Thyroid gland (tissue), 4 donors: ENCODE measurements around the gene ST6GALNAC3.

Experiments used
- POLR2A ChIP-seq, 2 donors: fragments of 450-650 bp; IDR thresholded peaks; one replicate each; pipeline ENCODE4 v1.6.1; 2017; ENCODE audit warnings: antibody characterized with exemption in 2 of 2, mild to moderate bottlenecking in 2 of 2, moderate library complexity in 1 of 2
- TF ChIP-seq, protein P1 (sequence below), 6 experiments: fragments of 200-600 bp in 3 of 6; fragments of 450-650 bp in 3 of 6; sonication (generic) in 3 of 6; IDR thresholded peaks; one replicate each; pipeline ENCODE4 v1.5.1; 2016 to 2019; ENCODE audit warnings: antibody characterized with exemption in 6 of 6, mild to moderate bottlenecking in 2 of 6, inconsistent platforms in 1 of 6, moderate library complexity in 1 of 6

DNA sequence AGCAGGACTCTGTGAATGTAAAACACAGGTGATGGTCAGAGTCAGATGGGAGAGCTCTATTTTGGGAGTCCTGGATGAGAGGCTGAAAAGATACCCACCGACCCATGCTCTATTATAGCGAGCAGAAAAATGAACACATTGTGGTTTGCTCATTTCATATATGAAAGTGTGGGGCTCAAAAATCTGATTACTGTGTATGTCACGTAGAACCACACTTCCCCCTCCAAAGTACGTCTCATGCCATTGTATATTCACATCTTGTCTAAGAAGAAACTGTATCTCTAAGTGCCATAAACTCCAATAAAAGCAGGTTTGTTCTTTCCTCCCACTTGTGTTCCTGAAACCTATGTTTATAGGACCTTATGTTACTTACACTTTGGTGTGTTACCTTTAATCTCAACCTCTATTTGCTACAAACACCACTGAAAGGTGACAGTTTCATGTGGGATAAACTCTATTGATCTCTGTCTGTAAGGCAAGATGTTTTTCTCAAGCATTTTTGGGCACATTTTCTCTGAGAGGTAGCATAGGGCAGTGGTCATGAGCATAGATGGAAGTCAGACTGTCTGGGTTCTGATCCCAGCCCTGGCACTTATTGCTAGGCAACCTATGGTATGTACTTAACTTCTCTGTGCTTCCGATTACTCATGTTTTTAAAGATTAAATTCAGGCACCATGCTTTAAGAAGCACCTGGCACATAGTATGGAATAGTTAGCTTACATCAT lies 214.4 kb downstream of the ST6GALNAC3 start:
- no peak for TF ChIP-seq POLR2A (IDR thresholded peaks at IDR 0.05)
- TF ChIP-seq, protein P1, sequence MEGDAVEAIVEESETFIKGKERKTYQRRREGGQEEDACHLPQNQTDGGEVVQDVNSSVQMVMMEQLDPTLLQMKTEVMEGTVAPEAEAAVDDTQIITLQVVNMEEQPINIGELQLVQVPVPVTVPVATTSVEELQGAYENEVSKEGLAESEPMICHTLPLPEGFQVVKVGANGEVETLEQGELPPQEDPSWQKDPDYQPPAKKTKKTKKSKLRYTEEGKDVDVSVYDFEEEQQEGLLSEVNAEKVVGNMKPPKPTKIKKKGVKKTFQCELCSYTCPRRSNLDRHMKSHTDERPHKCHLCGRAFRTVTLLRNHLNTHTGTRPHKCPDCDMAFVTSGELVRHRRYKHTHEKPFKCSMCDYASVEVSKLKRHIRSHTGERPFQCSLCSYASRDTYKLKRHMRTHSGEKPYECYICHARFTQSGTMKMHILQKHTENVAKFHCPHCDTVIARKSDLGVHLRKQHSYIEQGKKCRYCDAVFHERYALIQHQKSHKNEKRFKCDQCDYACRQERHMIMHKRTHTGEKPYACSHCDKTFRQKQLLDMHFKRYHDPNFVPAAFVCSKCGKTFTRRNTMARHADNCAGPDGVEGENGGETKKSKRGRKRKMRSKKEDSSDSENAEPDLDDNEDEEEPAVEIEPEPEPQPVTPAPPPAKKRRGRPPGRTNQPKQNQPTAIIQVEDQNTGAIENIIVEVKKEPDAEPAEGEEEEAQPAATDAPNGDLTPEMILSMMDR (IDR thresholded peaks at IDR 0.05) = no peak
